H1 (cell line): ENCODE measurements around the gene TMEM132A. TPM values are rescaled to one million over a fixed set of nuclear protein-coding genes. Genes with fewer than 3 reads are reported as not detected.

Source experiments
- CTCF ChIA-PET: fragments of 300-600 bp; sonication (Branson Sonifier 250); formaldehyde crosslinking; loops from one replicate; lab custom pipeline; 2021; ENCODE audit not compliant: partially characterized antibody; lab: Charles Lee
- POLR2A ChIA-PET: fragments of 300-600 bp; sonication (Branson Sonifier 250); formaldehyde crosslinking; loops from one replicate; lab custom pipeline; 2021; ENCODE audit warnings: inconsistent platforms; ENCODE audit not compliant: partially characterized antibody; lab: Charles Lee
- DNase-seq, 2 experiments: peaks; one replicate each; pipeline versions ENCODE4 v3.0.0 to v3.0.0-alpha.2; 2010 to 2022; ENCODE audit warnings: low spot score in 2 of 2, low read depth in 1 of 2, mixed read lengths in 1 of 2
- FAIRE-seq: peaks from 2 replicates; lab custom pipeline; 2011; peaks lifted over from hg19 to GRCh38; lab: Jason Lieb, UNC
- H2AFZ ChIP-seq: 2 replicates; pipeline ENCODE4 v1.8.1; 2012; ENCODE audit warnings: low read length, inconsistent platforms
- H2AK5ac ChIP-seq: 2 replicates; pipeline ENCODE4 v1.6.1; 2013; ENCODE audit warnings: low read depth, low read length
- H2BK120ac ChIP-seq: replicated peaks from 2 replicates; pipeline ENCODE3; 2013; ENCODE audit warnings: low read depth, low read length, inconsistent platforms
- H2BK12ac ChIP-seq: 2 replicates; pipeline ENCODE4 v1.6.1; 2013; ENCODE audit warnings: low read depth, low read length
- H2BK15ac ChIP-seq: 2 replicates; pipeline ENCODE4 v1.6.1; 2013; ENCODE audit warnings: low read length
- H2BK20ac ChIP-seq: 2 replicates; pipeline ENCODE4 v1.6.1; 2013; ENCODE audit warnings: low read length
- H2BK5ac ChIP-seq: 2 replicates; pipeline ENCODE4 v1.6.1; 2013; ENCODE audit warnings: low read depth, low read length
- H3K14ac ChIP-seq: 2 replicates; pipeline ENCODE4 v1.6.1; 2013; ENCODE audit warnings: inconsistent platforms; ENCODE audit not compliant: insufficient read length
- H3K18ac ChIP-seq: 2 replicates; pipeline ENCODE4 v1.6.1; 2013; ENCODE audit warnings: low read length; ENCODE audit errors: extremely low read depth
- H3K23ac ChIP-seq: 2 replicates; pipeline ENCODE4 v1.6.1; 2013; ENCODE audit warnings: inconsistent platforms; ENCODE audit not compliant: insufficient read length
- H3K23me2 ChIP-seq: 2 replicates; pipeline ENCODE4 v1.6.1; 2013; ENCODE audit warnings: low read depth, low read length
- H3K27ac ChIP-seq: 2 replicates; pipeline ENCODE4 v1.6.1; 2011; ENCODE audit warnings: low read depth, low read length, inconsistent platforms
- H3K27me3 ChIP-seq, 4 experiments: replicated peaks in 1 of 4; 1 replicate in 1 of 4; 2 replicates in 3 of 4; pipeline versions ENCODE4 v1.6.1 to v1.8.1; 2011 to 2013; ENCODE audit warnings: low read length in 3 of 4, mild to moderate bottlenecking in 3 of 4, inconsistent platforms in 2 of 4, mixed read lengths in 2 of 4, moderate library complexity in 1 of 4; ENCODE audit not compliant: control insufficient read depth in 3 of 4, insufficient read depth in 3 of 4; ENCODE audit errors: extremely low read depth in 1 of 4
- H3K36me3 ChIP-seq, 4 experiments: 2 replicates each; pipeline versions ENCODE4 v1.6.1 to v1.8.1; 2011 to 2013; ENCODE audit warnings: mild to moderate bottlenecking in 4 of 4, low read length in 3 of 4, moderate library complexity in 2 of 4, control low read depth in 1 of 4, inconsistent platforms in 1 of 4; ENCODE audit not compliant: insufficient read depth in 4 of 4, control insufficient read depth in 2 of 4
- H3K4ac ChIP-seq: replicated peaks from 2 replicates; pipeline ENCODE3; 2013; ENCODE audit warnings: low read length, low read depth, mixed read lengths, inconsistent platforms; ENCODE audit not compliant: insufficient read length
- H3K4me1 ChIP-seq, 4 experiments: replicated peaks in 1 of 4; 1 replicate in 1 of 4; 2 replicates in 3 of 4; pipeline versions ENCODE4 v1.6.1 to v1.8.1; 2011 to 2013; ENCODE audit warnings: low read length in 3 of 4, inconsistent platforms in 2 of 4, mixed read lengths in 1 of 4; ENCODE audit not compliant: insufficient read depth in 4 of 4, control insufficient read depth in 3 of 4
- H3K4me2 ChIP-seq, 2 experiments: 2 replicates each; pipeline versions ENCODE4 v1.6.1 to v1.8.1; 2011 to 2013; ENCODE audit warnings: low read depth in 2 of 2, low read length in 2 of 2, control low read depth in 1 of 2, inconsistent platforms in 1 of 2, mild to moderate bottlenecking in 1 of 2; ENCODE audit not compliant: insufficient read depth in 1 of 2
- H3K4me3 ChIP-seq, 4 experiments: fragments of 200-600, 300-600 bp in 1 of 4; sonication (generic), shearing (Covaris generic), sonication (Bioruptor Twin) in 1 of 4; 2 replicates each; pipeline versions ENCODE4 v1.5.1 to v1.8.1; 2011 to 2016; ENCODE audit warnings: low read length in 4 of 4, low read depth in 3 of 4, control low read depth in 2 of 4, inconsistent platforms in 2 of 4, mild to moderate bottlenecking in 2 of 4, mixed read lengths in 1 of 4, moderate library complexity in 1 of 4; ENCODE audit not compliant: insufficient read depth in 2 of 4; ENCODE audit errors: extremely low read depth in 1 of 4
- H3K56ac ChIP-seq: replicated peaks from 2 replicates; pipeline ENCODE3; 2013; ENCODE audit warnings: low read depth, mild to moderate bottlenecking, mixed read lengths, low read length, inconsistent platforms; ENCODE audit not compliant: insufficient read length
- H3K79me1 ChIP-seq: 2 replicates; pipeline ENCODE4 v1.6.1; 2013; ENCODE audit warnings: low read depth, low read length, control low read depth
- H3K79me2 ChIP-seq, 2 experiments: 2 replicates each; pipeline versions ENCODE4 v1.6.1 to v1.8.1; 2012 to 2013; ENCODE audit warnings: low read length in 2 of 2, mild to moderate bottlenecking in 2 of 2, inconsistent platforms in 1 of 2; ENCODE audit not compliant: insufficient read depth in 2 of 2, control insufficient read depth in 1 of 2
- H3K9ac ChIP-seq, 4 experiments: replicated peaks in 1 of 4; 1 replicate in 1 of 4; 2 replicates in 3 of 4; pipeline versions ENCODE4 v1.6.1 to v1.8.1; 2011 to 2013; ENCODE audit warnings: low read depth in 3 of 4, low read length in 3 of 4, control low read depth in 2 of 4, mild to moderate bottlenecking in 2 of 4, moderate library complexity in 2 of 4, inconsistent platforms in 1 of 4; ENCODE audit errors: extremely low read depth in 1 of 4
- H3K9me3 ChIP-seq, 2 experiments: 2 replicates each; pipeline versions ENCODE4 v1.6.1 to v1.8.1; 2012 to 2013; ENCODE audit warnings: mild to moderate bottlenecking in 2 of 2, moderate library complexity in 2 of 2, control low read depth in 1 of 2, inconsistent platforms in 1 of 2, low read depth in 1 of 2, low read length in 1 of 2, mixed read lengths in 1 of 2; ENCODE audit not compliant: insufficient read depth in 2 of 2
- H4K20me1 ChIP-seq, 2 experiments: replicated peaks in 1 of 2; 2 replicates each; pipeline versions ENCODE3 to v1.8.1; 2011 to 2013; ENCODE audit warnings: inconsistent platforms in 2 of 2, low read length in 2 of 2, mild to moderate bottlenecking in 1 of 2; ENCODE audit not compliant: insufficient read depth in 2 of 2, control insufficient read depth in 1 of 2
- H4K5ac ChIP-seq: 2 replicates; pipeline ENCODE4 v1.6.1; 2013; ENCODE audit warnings: low read length, low read depth, mixed read lengths, inconsistent platforms; ENCODE audit not compliant: insufficient read length
- H4K8ac ChIP-seq: 2 replicates; pipeline ENCODE4 v1.8.0; 2013; ENCODE audit warnings: mild to moderate bottlenecking, moderate library complexity, low read length, inconsistent platforms; ENCODE audit not compliant: insufficient read depth; ENCODE audit errors: extremely low read depth
- H4K91ac ChIP-seq: replicated peaks from 2 replicates; pipeline ENCODE3; 2013; ENCODE audit warnings: low read length, mixed read lengths, inconsistent platforms; ENCODE audit not compliant: insufficient read length
- ATF3 ChIP-seq: IDR thresholded peaks from 2 replicates; pipeline ENCODE4 v1.6.1; 2011; ENCODE audit warnings: low read depth, mild to moderate bottlenecking, low read length; ENCODE audit not compliant: insufficient read depth
- BACH1 ChIP-seq: IDR thresholded peaks from 2 replicates; pipeline ENCODE4 v1.6.1; 2012; ENCODE audit warnings: low read length, improper control_type of control experiment
- HDAC2 ChIP-seq, 2 experiments: fragments of 300-600 bp in 1 of 2; sonication (generic) in 1 of 2; IDR thresholded peaks; 2 replicates each; pipeline ENCODE4 v1.6.1; 2011 to 2012; ENCODE audit warnings: low read depth in 2 of 2, low read length in 2 of 2, mild to moderate bottlenecking in 2 of 2, moderate library complexity in 2 of 2, borderline replicate concordance in 1 of 2, inconsistent platforms in 1 of 2
- SAP30 ChIP-seq: fragments of 300-600 bp; sonication (generic); IDR thresholded peaks from 2 replicates; pipeline ENCODE4 v1.7.1; 2012; ENCODE audit warnings: low read length, moderate library complexity, mild to moderate bottlenecking, inconsistent platforms; ENCODE audit not compliant: insufficient read depth, insufficient replicate concordance
- SIN3A ChIP-seq, 2 experiments: IDR thresholded peaks in 1 of 2; conservative IDR thresholded peaks in 1 of 2; 2 replicates each; pipeline ENCODE4 v1.6.1; 2011 to 2012; ENCODE audit warnings: low read length in 2 of 2, improper control_type of control experiment in 1 of 2, low read depth in 1 of 2, mild to moderate bottlenecking in 1 of 2
- SIRT6 ChIP-seq: IDR thresholded peaks from one replicate; pipeline ENCODE4 v1.7.1; 2012; ENCODE audit warnings: low read length, inconsistent platforms
- TEAD4 ChIP-seq: IDR thresholded peaks from 2 replicates; pipeline ENCODE4 v1.6.1; 2012; ENCODE audit warnings: low read depth, low read length, inconsistent platforms, mixed read lengths
- USF2 ChIP-seq: IDR thresholded peaks from 2 replicates; pipeline ENCODE4 v1.6.1; 2011; ENCODE audit warnings: low read length, improper control_type of control experiment
- YY1 ChIP-seq: IDR thresholded peaks from 2 replicates; pipeline ENCODE4 v1.6.1; 2011; ENCODE audit warnings: low read depth, mild to moderate bottlenecking, low read length
- WGBS, 2 experiments: shearing (Covaris generic) in 1 of 2; methylation state at CpG; one replicate each; pipeline versions ENCODE4 v1.1.6 to v1.1.7; 2013 to 2015; ENCODE audit warnings: low lambda C conversion rate in 2 of 2, mixed read lengths in 2 of 2, inconsistent platforms in 1 of 2, low coverage in 1 of 2, missing lambda C conversion rate in 1 of 2; ENCODE audit not compliant: insufficient replicate concordance in 2 of 2, insufficient coverage in 1 of 2, insufficient read length in 1 of 2; ENCODE audit errors: extremely low coverage in 1 of 2, missing lambda C conversion rate in 1 of 2; 5-methylcytosine and 5-hydroxymethylcytosine counted together
- polyA plus RNA-seq, 7 experiments: library from polyadenylated mRNA; depleted of rRNA in 3 of 7; stranded (reverse) in 5 of 7; unstranded in 2 of 7; fragments of >200 nt in 5 of 7; fragments of 200-250 nt in 2 of 7; gene quantifications; 1 replicate in 5 of 7; 2 replicates in 1 of 7; 4 replicates in 1 of 7; pipeline versions ENCODE4 v1.2.1 to v1.2.3, GENCODE V29; 2011 to 2013; ENCODE audit warnings: missing spikeins in 2 of 7, mixed read lengths in 2 of 7
- total RNA-seq: library from RNA; stranded (reverse); fragmentation: NEBNext Ultra II Directional; extraction: Animal tissue kit (Norgen Biotek cat#: 25700); gene quantifications from 2 replicates; pipeline ENCODE4 v1.2.1, GENCODE V29; 2021

TMEM132A gene
- total and polyA plus RNA-seq, 2 of the 8 experiments (the other 6 are each of a cell fraction or from before 2014, with no cell fraction given) = 46.6 to 97.9 TPM

GRCh38 chr11:60889869-60890311 is 34.4 kb upstream of the TMEM132A start:
- Histone ChIP-seq H2AK5ac (no peak overlapping the region), H3K4me3 (no peak overlapping the region), H4K5ac (no peak overlapping the region), H2BK12ac (no peak overlapping the region), H3K23me2 (no peaks in the 10 kb centered on the region), H3K18ac (no peak overlapping the region), H3K27ac (no peak overlapping the region)
- DNase-seq = no peak
- CTCF ChIA-PET = interaction anchor here (1.0 to 23.0 kb wide), 9 partner anchors 8 to 127 kb away, joined by 3 to 522 read pairs (median 16); partner anchors contain the start of gene PRPF19
- TF ChIP-seq TEAD4 (no peak), HDAC2 (IDR thresholded peaks at IDR 0.05; ENCODE audit: borderline replicate concordance in 1 of 2, low read depth in 2 of 2, low read length in 2 of 2) (no peak), ATF3 (no peak), USF2 (no peak), SIN3A (conservative IDR thresholded peaks at IDR 0.05 in 1 of 2, IDR thresholded peaks at IDR 0.05 in 1 of 2; ENCODE audit: low read depth in 1 of 2, low read length in 2 of 2) (no peak), SIRT6 (no peak), SAP30 (no peak), YY1 (no peak), BACH1 (no peak)
- TF ChIP-seq, all 59 proteins: peak for 0
- no peak overlapping the region for H2BK120ac ChIP-seq
- no peak overlapping the region for H4K8ac ChIP-seq
- H3K4me2 ChIP-seq = no peak overlapping the region
- H4K20me1 ChIP-seq = peaks cover 0 to 7% of the 10 kb centered on the region in 2 experiments
- H3K14ac ChIP-seq = no peak overlapping the region
- H2AFZ ChIP-seq = no peak overlapping the region
- POLR2A ChIA-PET = interaction anchor here (0.6 to 3.9 kb wide), 12 partner anchors 9 to 228 kb away, joined by 3 to 18 read pairs (median 4); partner anchors contain the start of genes CCDC86, PRPF19 and TMEM109
- no peaks in the 10 kb centered on the region for H3K9me3 ChIP-seq
- FAIRE-seq = no peak
- no peak overlapping the region for H2BK15ac ChIP-seq
- no peak overlapping the region for H2BK5ac ChIP-seq
- H3K56ac ChIP-seq = no peak overlapping the region
- peaks cover 5 to 30% (median 17%) of the 10 kb centered on the region in 4 experiments for H3K36me3 ChIP-seq
- no peaks in the 10 kb centered on the region for H3K27me3 ChIP-seq
- H3K79me2 ChIP-seq = no peaks in the 10 kb centered on the region
- no peak overlapping the region for H2BK20ac ChIP-seq
- no peak overlapping the region for H4K91ac ChIP-seq
- H3K23ac ChIP-seq = no peak overlapping the region
- no peak overlapping the region for H3K4ac ChIP-seq
- 73% methylated on average over 6 of the region's 6 CpGs; no CpG with 5 or more reads in 1 of the 2 experiments for WGBS, 2 experiments
- H3K79me1 ChIP-seq = no peaks in the 10 kb centered on the region; the same call in 1 of the 2 replicates
- no peaks in the 10 kb centered on the region for H3K4me1 ChIP-seq
- no peak overlapping the region; a peak in 1 of 7 replicates for H3K9ac ChIP-seq
